Measurements from ENCODE around the gene ATP8B4. TPM values are rescaled to one million over a fixed set of nuclear protein-coding genes. Genes with fewer than 3 reads are reported as not detected.

Gene ATP8B4
- total RNA-seq, 1 donor from 2014 or later = 9.0 TPM

GRCh38 chr15:49809894-49810609 lies 309.0 kb downstream of the ATP8B4 start:
- H3K9me3 ChIP-seq = no peaks in the 10 kb centered on the region
- H3K36me3 ChIP-seq = no peaks in the 10 kb centered on the region
- no peak overlapping the region for H3K27ac ChIP-seq
- no peak for DNase-seq
- no peak for ATAC-seq
- H3K4me3 ChIP-seq = no peak overlapping the region
- intact Hi-C loops (cut with DNase I) = no loop called here
- TF ChIP-seq CTCF (IDR thresholded peaks at IDR 0.05) = no peak
- no peaks in the 10 kb centered on the region for H3K4me1 ChIP-seq
- H3K27me3 ChIP-seq (ENCODE audit: low read depth) = no peaks in the 10 kb centered on the region

DNA sequence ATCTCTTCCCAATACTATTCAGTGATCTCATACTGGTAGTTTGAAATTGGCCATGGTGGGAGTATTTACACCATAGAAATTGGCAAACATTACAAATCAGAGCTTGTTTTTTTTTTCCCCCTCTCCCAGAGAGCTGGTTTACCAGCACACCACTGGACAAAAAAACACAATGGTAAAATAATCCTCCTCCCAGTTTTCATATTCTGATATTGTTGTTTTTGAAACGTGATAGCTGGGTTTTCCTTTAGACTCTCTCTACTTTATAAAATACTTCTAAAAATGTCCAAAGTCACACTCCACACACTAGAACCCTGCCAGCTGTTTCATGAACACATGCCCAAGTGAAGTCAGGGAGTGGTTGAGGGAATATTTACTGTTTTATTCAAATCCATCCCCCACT lies 310.7 kb downstream of the ATP8B4 start:
- TF ChIP-seq CTCF (IDR thresholded peaks at IDR 0.05) = no peak

More for the DNA sequence above, 310.7 kb downstream of the ATP8B4 start:
- Histone ChIP-seq H3K4me3 (no peak overlapping the region), H3K9me3 (no peaks in the 10 kb centered on the region), H3K36me3 (no peaks in the 10 kb centered on the region), H3K4me1 (no peaks in the 10 kb centered on the region), H3K27me3 (ENCODE audit: low read depth) (no peaks in the 10 kb centered on the region), H3K27ac (no peak overlapping the region)
- ATAC-seq (no peak), DNase-seq (no peak)
- intact Hi-C loops (cut with DNase I) = no loop called here

Other genes with a start within 250 kb of the ATP8B4 start
- gene SLC27A2, start 63.0 kb upstream of the ATP8B4 start, total RNA-seq = 2.9 TPM
- 4.8 TPM for gene HDC, start 146.5 kb upstream of the ATP8B4 start, total RNA-seq
- gene GABPB1, start 236.0 kb upstream of the ATP8B4 start, total RNA-seq = 17.8 TPM

Measured in lower lobe of right lung (tissue), 2 donors.